Lung (tissue), 13 donors: ENCODE results near the gene PLA2G10. TPM values are rescaled to one million over a fixed set of nuclear protein-coding genes. Genes with fewer than 3 reads are reported as not detected.

Source experiments
- ATAC-seq: fragments of 200-7000 bp; cut with Tn5 transposase; one replicate; pipeline ENCODE4 v1.9.1; 2020; ENCODE audit warnings: moderate number of reproducible peaks; ENCODE audit not compliant: insufficient read depth, low FRiP score
- DNase-seq, 3 donors: peaks; one replicate each; pipeline ENCODE4 v3.0.0-alpha.2; 2013 to 2017
- H3K27ac ChIP-seq, 2 donors: one replicate each; pipeline ENCODE4 v1.5.1; 2013; ENCODE audit warnings: mild to moderate bottlenecking in 2 of 2, moderate library complexity in 2 of 2, control low read depth in 1 of 2, inconsistent platforms in 1 of 2, low read depth in 1 of 2, low read length in 1 of 2
- H3K27me3 ChIP-seq, 3 donors: one replicate each; pipeline ENCODE4 v1.5.1; 2013; ENCODE audit warnings: low read length in 2 of 3; ENCODE audit not compliant: control insufficient read depth in 3 of 3, insufficient read depth in 3 of 3
- H3K36me3 ChIP-seq, 4 donors: one replicate each; pipeline ENCODE4 v1.5.1; 2013; ENCODE audit warnings: low read length in 4 of 4, mild to moderate bottlenecking in 1 of 4, moderate library complexity in 1 of 4; ENCODE audit not compliant: control insufficient read depth in 4 of 4, insufficient read depth in 4 of 4
- H3K4me1 ChIP-seq, 5 donors: one replicate each; pipeline ENCODE4 v1.5.1; 2013; ENCODE audit warnings: low read length in 5 of 5, mild to moderate bottlenecking in 2 of 5, moderate library complexity in 1 of 5; ENCODE audit not compliant: control insufficient read depth in 5 of 5, insufficient read depth in 5 of 5
- H3K4me3 ChIP-seq: one replicate; pipeline ENCODE4 v1.5.1; 2013; ENCODE audit warnings: mild to moderate bottlenecking, control low read depth, moderate library complexity
- H3K9ac ChIP-seq, 2 donors: one replicate each; pipeline ENCODE4 v1.5.1; 2013; ENCODE audit warnings: low read length in 2 of 2, control low read depth in 1 of 2; ENCODE audit not compliant: insufficient read depth in 1 of 2
- H3K9me3 ChIP-seq, 4 donors: one replicate each; pipeline ENCODE4 v1.5.1; 2013; ENCODE audit warnings: low read length in 3 of 4, mild to moderate bottlenecking in 1 of 4, moderate library complexity in 1 of 4; ENCODE audit not compliant: control insufficient read depth in 4 of 4, insufficient read depth in 3 of 4
- WGBS, 2 donors: extraction: QIAGEN DNeasy Blood & Tissue Kit; methylation state at CpG; one replicate each; pipeline ENCODE4 v1.1.7; 2013; 5-methylcytosine and 5-hydroxymethylcytosine counted together
- polyA plus RNA-seq, 2 donors: library from polyadenylated mRNA; stranded (reverse); fragments of 200-250 nt; gene quantifications; one replicate each; pipeline ENCODE4 v1.2.1, GENCODE V29; 2013
- small RNA-seq: library from RNA; depleted of rRNA; stranded (forward); fragments of <200 nt; gene quantifications from one replicate; pipeline ENCODE3, GENCODE V24; 2014; ENCODE audit warnings: low replicate concordance
- total RNA-seq, 2 donors: library from RNA; depleted of rRNA in 1 of 2; stranded (reverse); fragments of >200 nt in 1 of 2; gene quantifications; one replicate each; pipeline ENCODE4 v1.2.1, GENCODE V29; 2014 to 2021
- TF ChIP-seq, protein P1 (sequence below): IDR thresholded peaks from 2 replicates; pipeline ENCODE4 v1.5.1; 2012; ENCODE audit warnings: mild to moderate bottlenecking; ENCODE audit errors: control extremely low read depth, extremely low read depth
- donor health status: control.
- donor health status: control.
- donor health status: Bipolar disorder and iron deficiency.
- donor health status: healthy.
- donor health status: DM: yes; HTN: yes; CAD: no.

PLA2G10 gene
- total and polyA plus RNA-seq, 4 donors, result 0.40 to 10.1 (median 5.7) TPM

DNA sequence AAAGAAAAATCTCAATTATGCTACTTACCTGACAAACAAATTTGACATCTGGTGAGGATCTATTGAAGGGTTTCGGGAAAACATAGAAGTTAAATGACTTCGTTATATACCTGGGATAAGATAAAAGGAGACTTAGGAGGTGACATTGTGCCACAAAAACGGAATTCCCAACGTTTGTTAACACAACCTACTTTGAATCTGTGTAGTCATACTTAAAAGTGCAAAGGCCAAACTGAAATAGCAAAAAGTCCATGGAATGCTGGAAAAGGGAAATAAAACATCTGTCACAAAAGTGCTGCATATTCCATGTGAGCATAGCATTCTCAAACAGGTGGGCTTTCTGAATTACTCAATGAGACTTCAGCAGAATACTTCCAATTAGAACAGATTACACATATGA, 67.0 kb downstream of the PLA2G10 start:
- 94 to 97% methylated on average over 4 of the region's 4 CpGs for WGBS, 2 donors
- H3K27me3 ChIP-seq, result no peaks in the 10 kb centered on the region
- H3K27ac ChIP-seq, result no peak overlapping the region
- DNase-seq (no peak), ATAC-seq (no peak)
- H3K36me3 ChIP-seq, result peaks cover 11 to 26% (median 15%) of the 10 kb centered on the region in 4 donors
- H3K4me3 ChIP-seq, result no peak overlapping the region
- peaks cover 0 to 10% (median 8%) of the 10 kb centered on the region in 5 donors for H3K4me1 ChIP-seq
- no peak overlapping the region for H3K9ac ChIP-seq
- TF ChIP-seq, protein P1, sequence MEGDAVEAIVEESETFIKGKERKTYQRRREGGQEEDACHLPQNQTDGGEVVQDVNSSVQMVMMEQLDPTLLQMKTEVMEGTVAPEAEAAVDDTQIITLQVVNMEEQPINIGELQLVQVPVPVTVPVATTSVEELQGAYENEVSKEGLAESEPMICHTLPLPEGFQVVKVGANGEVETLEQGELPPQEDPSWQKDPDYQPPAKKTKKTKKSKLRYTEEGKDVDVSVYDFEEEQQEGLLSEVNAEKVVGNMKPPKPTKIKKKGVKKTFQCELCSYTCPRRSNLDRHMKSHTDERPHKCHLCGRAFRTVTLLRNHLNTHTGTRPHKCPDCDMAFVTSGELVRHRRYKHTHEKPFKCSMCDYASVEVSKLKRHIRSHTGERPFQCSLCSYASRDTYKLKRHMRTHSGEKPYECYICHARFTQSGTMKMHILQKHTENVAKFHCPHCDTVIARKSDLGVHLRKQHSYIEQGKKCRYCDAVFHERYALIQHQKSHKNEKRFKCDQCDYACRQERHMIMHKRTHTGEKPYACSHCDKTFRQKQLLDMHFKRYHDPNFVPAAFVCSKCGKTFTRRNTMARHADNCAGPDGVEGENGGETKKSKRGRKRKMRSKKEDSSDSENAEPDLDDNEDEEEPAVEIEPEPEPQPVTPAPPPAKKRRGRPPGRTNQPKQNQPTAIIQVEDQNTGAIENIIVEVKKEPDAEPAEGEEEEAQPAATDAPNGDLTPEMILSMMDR, result no peak
- H3K9me3 ChIP-seq, result no peaks in the 10 kb centered on the region

Small RNA genes lying within 50 kb of the gene (small RNA-seq; reads per million reads assigned to genes)
- not detected for gene RNU7-125P

Other genes with a start within 250 kb of the PLA2G10 start
- gene PARN, start 64.0 kb downstream of the PLA2G10 start, total RNA-seq, result 10 to 100 TPM; 33.6 to 44.4 TPM
- 10 to 100 TPM; 12.3 to 16.7 TPM for gene PARN, start 64.0 kb downstream of the PLA2G10 start, polyA plus RNA-seq
- 10 to 100 TPM; 66.2 to 68.9 TPM for gene BFAR, start 61.4 kb downstream of the PLA2G10 start, total RNA-seq
- 10 to 100 TPM; 48.4 to 74.2 TPM for gene BFAR, start 61.4 kb downstream of the PLA2G10 start, polyA plus RNA-seq
- gene NPIPA3, start 9.1 kb upstream of the PLA2G10 start, total RNA-seq, result 1 to 10 TPM in 1 of 2 donors, not detected in 1; 1.0 TPM
- gene NPIPA3, start 9.1 kb upstream of the PLA2G10 start, polyA plus RNA-seq, result 1 to 10 TPM in 1 of 2 donors, under 1 TPM in 1; 0.22 to 1.5 TPM
- gene NPIPA2, start 48.2 kb upstream of the PLA2G10 start, total RNA-seq, result 1 to 10 TPM; 1.7 to 2.7 TPM
- gene NPIPA2, start 48.2 kb upstream of the PLA2G10 start, polyA plus RNA-seq, result 1 to 10 TPM in 1 of 2 donors, under 1 TPM in 1; 0.68 to 3.0 TPM
- 10 to 100 TPM; 39.6 to 90.8 TPM for gene NOMO1, start 139.4 kb upstream of the PLA2G10 start, total RNA-seq
- 10 to 100 TPM; 21.2 to 45.1 TPM for gene NOMO1, start 139.4 kb upstream of the PLA2G10 start, polyA plus RNA-seq
- gene NPIPA1, start 243.1 kb upstream of the PLA2G10 start, total RNA-seq, result 10 to 100 TPM; 75.8 to 90.0 TPM
- gene NPIPA1, start 243.1 kb upstream of the PLA2G10 start, polyA plus RNA-seq, result 10 to 100 TPM; 49.7 to 74.8 TPM